Osteoblast (primary cell): Measurements from ENCODE around the gene SIDT1. TPM values are rescaled to one million over a fixed set of nuclear protein-coding genes. Genes with fewer than 3 reads are reported as not detected.
A peak's percentile ranks its signal among the peaks of the same experiment; 100 is the strongest.

Experiments used
- DNase-seq: peaks from one replicate; pipeline ENCODE4 v3.0.0; 2011; ENCODE audit warnings: low spot score, mixed read lengths; ENCODE audit not compliant: insufficient read length; ENCODE audit errors: missing footprints
- H2AFZ ChIP-seq: 2 replicates; pipeline ENCODE4 v1.6.0; 2011; ENCODE audit warnings: mild to moderate bottlenecking, low read length
- H3K27ac ChIP-seq: 2 replicates; pipeline ENCODE4 v1.5.1; 2011; ENCODE audit warnings: mild to moderate bottlenecking, low read depth, low read length, moderate library complexity
- H3K27me3 ChIP-seq: 2 replicates; pipeline ENCODE4 v1.6.0; 2012; ENCODE audit warnings: mild to moderate bottlenecking, control low read depth, inconsistent platforms, low read length, moderate library complexity; ENCODE audit not compliant: insufficient read depth
- H3K36me3 ChIP-seq: 2 replicates; pipeline ENCODE4 v1.5.1; 2011; ENCODE audit warnings: mild to moderate bottlenecking, low read length, control low read depth, moderate library complexity; ENCODE audit not compliant: insufficient read depth
- H3K4me1 ChIP-seq: 2 replicates; pipeline ENCODE4 v1.5.1; 2011; ENCODE audit warnings: mild to moderate bottlenecking, low read length, control low read depth, moderate library complexity; ENCODE audit not compliant: insufficient read depth
- H3K4me2 ChIP-seq: 2 replicates; pipeline ENCODE4 v1.6.0; 2011; ENCODE audit warnings: mild to moderate bottlenecking, low read length; ENCODE audit not compliant: insufficient read depth
- H3K4me3 ChIP-seq: fragments of 200-600 bp; sonication (generic); 3 replicates; pipeline ENCODE4 v1.5.1; 2012; ENCODE audit warnings: mild to moderate bottlenecking, low read length, inconsistent platforms; ENCODE audit not compliant: insufficient read depth
- H3K79me2 ChIP-seq: 2 replicates; pipeline ENCODE4 v1.6.0; 2012; ENCODE audit warnings: mild to moderate bottlenecking, low read length, control low read depth, inconsistent platforms; ENCODE audit not compliant: insufficient read depth
- H3K9me3 ChIP-seq: 2 replicates; pipeline ENCODE4 v1.5.1; 2011; ENCODE audit warnings: low read depth, low read length, control low read depth
- H4K20me1 ChIP-seq: 2 replicates; pipeline ENCODE4 v1.6.0; 2012; ENCODE audit warnings: mild to moderate bottlenecking, low read length, control low read depth; ENCODE audit not compliant: insufficient read depth
- total RNA-seq: library from RNA; depleted of rRNA; stranded (reverse); fragments of >200 nt; gene quantifications from 2 replicates; pipeline ENCODE4 v1.2.3, GENCODE V29; 2012
- TF ChIP-seq, protein P1 (sequence below): IDR thresholded peaks from 2 replicates; pipeline ENCODE4 v1.5.1; 2011; ENCODE audit warnings: mild to moderate bottlenecking, low read depth, low read length, moderate library complexity; ENCODE audit errors: extremely low read depth

Gene SIDT1
- total RNA-seq, 1 donor: under 0.01 TPM

DNA sequence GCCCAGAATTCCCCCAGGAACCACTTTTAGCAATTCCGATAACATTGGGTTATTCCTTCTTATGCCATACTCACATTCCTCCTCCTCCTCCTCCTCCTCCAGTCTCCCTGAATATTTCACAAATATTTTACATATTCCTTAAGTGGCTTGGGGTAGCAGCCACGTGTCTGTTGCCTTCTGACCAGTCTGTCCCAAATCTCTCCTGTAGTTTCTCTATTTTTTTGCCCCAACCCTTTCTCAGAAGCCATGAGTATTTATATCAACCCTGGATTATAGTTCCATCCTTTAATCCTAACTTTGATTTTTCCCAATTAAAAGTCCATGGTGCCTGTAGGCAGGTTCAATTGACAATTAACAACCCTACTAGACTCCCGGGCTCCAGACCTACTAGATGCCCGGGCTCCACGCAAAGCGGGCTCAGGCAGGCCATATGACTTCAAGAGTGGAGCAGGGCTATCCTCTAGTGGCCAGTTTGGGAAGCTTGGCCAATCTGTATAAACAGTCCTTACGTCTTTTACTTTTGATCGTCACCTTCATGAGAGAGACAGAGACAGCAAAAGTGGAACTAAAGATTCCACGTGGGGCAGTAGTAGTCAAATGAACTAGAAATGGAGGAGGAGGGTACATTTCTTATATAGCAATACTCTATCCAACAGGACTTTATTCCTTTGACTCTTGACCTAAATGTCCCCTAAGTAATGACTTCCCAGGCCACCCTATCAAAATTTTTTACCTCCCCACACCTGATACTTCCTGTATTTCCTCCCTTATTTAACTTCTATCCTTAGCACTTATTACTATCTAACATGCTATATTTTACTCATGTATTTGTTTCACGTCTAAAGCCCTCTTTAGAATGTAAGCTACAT is 94.4 kb downstream of the SIDT1 start:
- Histone ChIP-seq H3K4me3 (peak overlapping the region; percentile 38), H3K4me2 (peak overlapping the region; percentile 71), H2AFZ (peak overlapping the region; percentile 74), H3K79me2 (no peaks in the 10 kb centered on the region), H3K27me3 (peaks cover 22% of the 10 kb centered on the region), H4K20me1 (no peaks in the 10 kb centered on the region), H3K9me3 (no peaks in the 10 kb centered on the region), H3K4me1 (peaks cover 6% of the 10 kb centered on the region), H3K36me3 (no peaks in the 10 kb centered on the region), H3K27ac (no peak overlapping the region)
- DNase-seq: peak; percentile 78
- TF ChIP-seq, protein P1, sequence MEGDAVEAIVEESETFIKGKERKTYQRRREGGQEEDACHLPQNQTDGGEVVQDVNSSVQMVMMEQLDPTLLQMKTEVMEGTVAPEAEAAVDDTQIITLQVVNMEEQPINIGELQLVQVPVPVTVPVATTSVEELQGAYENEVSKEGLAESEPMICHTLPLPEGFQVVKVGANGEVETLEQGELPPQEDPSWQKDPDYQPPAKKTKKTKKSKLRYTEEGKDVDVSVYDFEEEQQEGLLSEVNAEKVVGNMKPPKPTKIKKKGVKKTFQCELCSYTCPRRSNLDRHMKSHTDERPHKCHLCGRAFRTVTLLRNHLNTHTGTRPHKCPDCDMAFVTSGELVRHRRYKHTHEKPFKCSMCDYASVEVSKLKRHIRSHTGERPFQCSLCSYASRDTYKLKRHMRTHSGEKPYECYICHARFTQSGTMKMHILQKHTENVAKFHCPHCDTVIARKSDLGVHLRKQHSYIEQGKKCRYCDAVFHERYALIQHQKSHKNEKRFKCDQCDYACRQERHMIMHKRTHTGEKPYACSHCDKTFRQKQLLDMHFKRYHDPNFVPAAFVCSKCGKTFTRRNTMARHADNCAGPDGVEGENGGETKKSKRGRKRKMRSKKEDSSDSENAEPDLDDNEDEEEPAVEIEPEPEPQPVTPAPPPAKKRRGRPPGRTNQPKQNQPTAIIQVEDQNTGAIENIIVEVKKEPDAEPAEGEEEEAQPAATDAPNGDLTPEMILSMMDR: peak; percentile 94

GRCh38 chr3:113628316-113628715 is 96.0 kb downstream of the SIDT1 start:
- Histone ChIP-seq H3K27ac (no peak overlapping the region), H3K27me3 (peaks cover 22% of the 10 kb centered on the region), H3K79me2 (no peaks in the 10 kb centered on the region), H3K9me3 (no peaks in the 10 kb centered on the region), H4K20me1 (no peaks in the 10 kb centered on the region), H2AFZ (no peak overlapping the region), H3K36me3 (no peaks in the 10 kb centered on the region), H3K4me1 (peaks cover 6% of the 10 kb centered on the region), H3K4me2 (no peak overlapping the region), H3K4me3 (no peak overlapping the region)
- DNase-seq: no peak
- TF ChIP-seq, protein P1: no peak

DNA sequence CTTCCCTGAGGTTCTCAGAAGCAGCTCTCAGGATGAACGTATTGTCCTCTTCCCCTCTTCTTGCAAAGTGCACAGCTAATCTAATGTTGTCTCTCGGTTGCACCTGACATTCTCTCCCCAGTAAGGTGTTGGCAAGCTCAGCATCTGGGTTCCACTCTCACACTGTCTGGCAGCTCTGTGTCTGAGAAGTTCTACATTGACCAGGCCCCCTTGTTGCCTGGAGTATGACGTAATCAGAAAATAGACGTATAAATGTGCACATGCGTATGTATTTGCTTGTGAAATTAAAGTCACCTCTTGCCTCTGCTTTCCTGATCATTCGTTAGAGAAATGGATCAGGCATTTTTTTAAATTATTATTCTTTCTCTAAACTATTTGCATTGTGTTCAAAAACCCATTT is 96.4 kb downstream of the SIDT1 start:
- Histone ChIP-seq H2AFZ (no peak overlapping the region), H3K4me3 (no peak overlapping the region), H3K9me3 (no peaks in the 10 kb centered on the region), H4K20me1 (no peaks in the 10 kb centered on the region), H3K4me2 (no peak overlapping the region), H3K79me2 (no peaks in the 10 kb centered on the region), H3K27ac (no peak overlapping the region), H3K36me3 (no peaks in the 10 kb centered on the region), H3K4me1 (peaks cover 6% of the 10 kb centered on the region), H3K27me3 (peaks cover 18% of the 10 kb centered on the region)
- TF ChIP-seq, protein P1: no peak
- no peak for DNase-seq

DNA sequence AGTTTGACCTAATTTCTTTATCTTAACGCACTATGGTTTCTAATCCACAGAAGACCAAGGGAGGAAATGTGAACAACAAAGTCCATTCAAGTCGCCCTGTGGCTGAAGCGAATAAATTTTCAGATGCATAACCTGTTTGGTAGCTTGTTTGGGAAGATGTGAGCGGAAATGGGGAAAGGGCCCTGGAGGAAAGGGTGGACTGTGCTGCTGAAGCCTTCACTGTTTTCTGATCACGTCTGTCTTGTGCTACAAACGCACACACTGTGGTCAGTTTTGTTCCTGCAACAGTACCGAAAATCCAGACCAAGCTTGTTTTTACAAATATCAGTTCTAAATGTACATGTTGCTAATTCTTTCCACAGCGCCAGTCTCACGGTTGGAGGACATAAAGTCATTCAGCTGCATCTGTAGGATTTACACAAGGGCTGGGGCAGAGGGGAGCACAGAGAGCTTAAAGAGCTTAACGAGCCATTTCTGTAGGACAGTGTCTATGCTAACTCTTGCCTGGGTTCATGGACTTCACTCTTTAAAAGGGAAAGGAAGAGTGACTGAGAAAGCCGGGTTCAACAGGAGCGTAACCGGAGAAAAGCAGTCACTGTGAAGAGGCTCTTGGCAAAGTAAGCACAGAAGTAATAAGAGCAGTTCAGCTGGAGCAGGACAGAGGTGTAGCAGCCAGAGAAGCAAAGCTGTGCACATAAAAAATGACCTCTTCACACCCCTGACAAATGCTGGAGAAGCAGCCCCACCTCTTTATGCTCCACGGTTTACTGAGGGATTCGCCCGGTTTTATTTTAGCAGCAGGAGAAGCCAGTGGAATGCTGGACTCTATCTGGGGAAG is 97.4 kb downstream of the SIDT1 start:
- H4K20me1 ChIP-seq: no peaks in the 10 kb centered on the region
- H3K4me1 ChIP-seq: peaks cover 6% of the 10 kb centered on the region
- TF ChIP-seq, protein P1: no peak
- no peak overlapping the region for H3K27ac ChIP-seq
- H3K27me3 ChIP-seq: peaks cover 12% of the 10 kb centered on the region
- H3K4me3 ChIP-seq: no peak overlapping the region
- no peaks in the 10 kb centered on the region for H3K36me3 ChIP-seq
- peak overlapping the region; percentile 39 for H3K4me2 ChIP-seq
- H2AFZ ChIP-seq: peak overlapping the region; percentile 62
- no peaks in the 10 kb centered on the region for H3K9me3 ChIP-seq
- DNase-seq: no peak
- H3K79me2 ChIP-seq: no peaks in the 10 kb centered on the region
